Endodermal cell (in vitro differentiated cells): ENCODE measurements around the gene LANCL2. TPM values are rescaled to one million over a fixed set of nuclear protein-coding genes. Genes with fewer than 3 reads are reported as not detected.
A peak's percentile ranks its signal among the peaks of the same experiment; 100 is the strongest.

Experiments
- DNase-seq: peaks from one replicate; pipeline ENCODE4 v3.0.0-alpha.2; 2017
- H3K27ac ChIP-seq: 2 replicates; pipeline ENCODE4 v1.5.1; 2013; ENCODE audit warnings: mild to moderate bottlenecking, low read depth, low read length, moderate library complexity
- H3K27me3 ChIP-seq: 2 replicates; pipeline ENCODE4 v1.6.1; 2013; ENCODE audit warnings: mild to moderate bottlenecking, low read length, moderate library complexity; ENCODE audit not compliant: insufficient read depth, control insufficient read depth, poor library complexity, severe bottlenecking
- H3K36me3 ChIP-seq: 2 replicates; pipeline ENCODE4 v1.7.0; 2013; ENCODE audit warnings: mild to moderate bottlenecking, low read length, moderate library complexity; ENCODE audit not compliant: control insufficient read depth, insufficient read depth
- H3K4me1 ChIP-seq: one replicate; pipeline ENCODE4 v1.7.0; 2013; ENCODE audit warnings: low read length; ENCODE audit not compliant: control insufficient read depth, insufficient read depth
- H3K4me3 ChIP-seq: 2 replicates; pipeline ENCODE4 v1.5.1; 2013; ENCODE audit warnings: mild to moderate bottlenecking, low read length, moderate library complexity
- H3K9ac ChIP-seq: 2 replicates; pipeline ENCODE4 v1.6.1; 2013; ENCODE audit warnings: mild to moderate bottlenecking, low read length, moderate library complexity; ENCODE audit not compliant: poor library complexity, severe bottlenecking; ENCODE audit errors: extremely low read depth
- H3K9me3 ChIP-seq: 2 replicates; pipeline ENCODE4 v1.6.1; 2013; ENCODE audit warnings: mild to moderate bottlenecking, low read length, moderate library complexity; ENCODE audit not compliant: control insufficient read depth
- H3K27ac Mint-ChIP-seq: 2 replicates; pipeline ENCODE4 v1.8.0; 2020; ENCODE audit warnings: mixed read lengths
- H3K27me3 Mint-ChIP-seq: 2 replicates; pipeline ENCODE4 v1.8.0; 2021; ENCODE audit warnings: mild to moderate bottlenecking, mixed read lengths; ENCODE audit not compliant: insufficient read depth
- H3K36me3 Mint-ChIP-seq: 2 replicates; pipeline ENCODE4 v1.8.0; 2020; ENCODE audit warnings: low read depth, mixed read lengths
- H3K4me1 Mint-ChIP-seq: 2 replicates; pipeline ENCODE4 v1.8.0; 2020; ENCODE audit warnings: mixed read lengths
- H3K4me3 Mint-ChIP-seq: 2 replicates; pipeline ENCODE4 v1.8.0; 2020; ENCODE audit warnings: mild to moderate bottlenecking, moderate library complexity, mixed read lengths
- H3K9me3 Mint-ChIP-seq: 2 replicates; pipeline ENCODE4 v1.8.0; 2020; ENCODE audit warnings: mild to moderate bottlenecking, mixed read lengths
- CTCF ChIP-seq: fragments of 200-600 bp; sonication (generic); conservative IDR thresholded peaks from 2 replicates; pipeline ENCODE4 v1.5.0; 2021; ENCODE audit warnings: antibody characterized with exemption, mild to moderate bottlenecking
- WGBS, 2 experiments: methylation state at CpG; one replicate each; pipeline versions ENCODE4 v1.1.5 to v1.1.7; 2013; ENCODE audit warnings: missing lambda C conversion rate in 2 of 2, mixed read lengths in 1 of 2; ENCODE audit not compliant: insufficient coverage in 1 of 2, insufficient read length in 1 of 2; 5-methylcytosine and 5-hydroxymethylcytosine counted together
- total RNA-seq, 2 donors: library from RNA; stranded (reverse); fragmentation: NEBNext Ultra II Directional in 1 of 2; extraction: Animal tissue kit (Norgen Biotek cat#: 25700) in 1 of 2; gene quantifications; 2 replicates in 1 of 2; 3 replicates in 1 of 2; pipeline ENCODE4 v1.2.1, GENCODE V29; 2021

The LANCL2 gene
- total RNA-seq, 2 donors from 2014 or later: 9.4 to 17.7 TPM

GRCh38 chr7:55387062-55387965 is 22.2 kb downstream of the LANCL2 start:
- H3K36me3 ChIP-seq: peaks cover 8% of the 10 kb centered on the region
- peak overlapping the region; percentile 69 for H3K4me3 ChIP-seq
- no peak for DNase-seq
- H3K4me1 ChIP-seq: no peaks in the 10 kb centered on the region
- no peak for TF ChIP-seq CTCF
- no peaks in the 10 kb centered on the region for H3K4me1 Mint-ChIP-seq
- no peak overlapping the region for H3K27ac Mint-ChIP-seq
- H3K9ac ChIP-seq: no peak overlapping the region
- H3K4me3 Mint-ChIP-seq: no peak overlapping the region
- 78 to 80% methylated on average over 5 to 7 of the region's 7 CpGs for WGBS, 2 experiments
- peaks cover 89% of the 10 kb centered on the region for H3K9me3 Mint-ChIP-seq
- peaks cover 66% of the 10 kb centered on the region for H3K9me3 ChIP-seq
- peaks cover 70% of the 10 kb centered on the region for H3K36me3 Mint-ChIP-seq
- no peaks in the 10 kb centered on the region for H3K27me3 ChIP-seq
- H3K27ac ChIP-seq: no peak overlapping the region
- H3K27me3 Mint-ChIP-seq: no peaks in the 10 kb centered on the region

- WGBS, 2 experiments: 89 to 95% methylated on average over 3 to 11 of the region's 11 CpGs
These were observed 31.2 kb downstream of the LANCL2 start for GRCh38 chr7:55396233-55396785.

DNA sequence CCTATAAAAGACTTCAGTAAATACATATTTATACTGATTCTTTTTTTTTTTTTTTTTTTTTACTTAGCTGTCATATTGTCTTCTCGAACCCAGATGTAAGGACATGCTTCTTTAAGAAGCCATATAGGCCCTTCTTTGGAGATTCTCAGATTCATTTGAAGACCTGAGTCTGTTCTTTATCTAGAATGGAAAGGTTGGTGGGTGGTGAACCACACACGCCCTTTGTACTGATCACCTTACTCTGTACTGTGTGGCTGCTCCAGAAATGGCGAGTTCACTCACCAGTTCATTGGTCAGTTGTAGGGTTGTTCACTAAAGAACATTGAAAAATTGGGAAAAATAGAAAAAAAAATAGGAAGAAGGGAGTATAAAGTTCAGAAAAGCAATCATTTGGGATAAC is 32.5 kb downstream of the LANCL2 start:
- Histone ChIP-seq H3K4me3 (no peak overlapping the region), H3K9ac (no peak overlapping the region), H3K36me3 (peaks cover 43% of the 10 kb centered on the region), H3K27me3 (no peaks in the 10 kb centered on the region), H3K9me3 (peaks cover 6% of the 10 kb centered on the region), H3K27ac (no peak overlapping the region), H3K4me1 (no peaks in the 10 kb centered on the region)
- DNase-seq: no peak
- H3K27me3 Mint-ChIP-seq: no peaks in the 10 kb centered on the region
- no peaks in the 10 kb centered on the region for H3K4me1 Mint-ChIP-seq
- peaks cover 11% of the 10 kb centered on the region for H3K9me3 Mint-ChIP-seq
- no peak overlapping the region for H3K27ac Mint-ChIP-seq
- H3K4me3 Mint-ChIP-seq: no peak overlapping the region
- TF ChIP-seq CTCF: no peak
- H3K36me3 Mint-ChIP-seq: peaks cover 46% of the 10 kb centered on the region
- 88 to 100% methylated on average over 2 to 3 of the region's 3 CpGs for WGBS, 2 experiments

More at GRCh38 chr7:55396233-55396785, 31.2 kb downstream of the LANCL2 start:
- H3K27ac Mint-ChIP-seq: no peak overlapping the region
- H3K4me3 Mint-ChIP-seq: no peak overlapping the region
- no peaks in the 10 kb centered on the region for H3K4me1 Mint-ChIP-seq
- Histone ChIP-seq H3K9me3 (peaks cover 4% of the 10 kb centered on the region), H3K4me1 (no peaks in the 10 kb centered on the region), H3K36me3 (peaks cover 49% of the 10 kb centered on the region), H3K27me3 (no peaks in the 10 kb centered on the region), H3K27ac (no peak overlapping the region), H3K9ac (no peak overlapping the region), H3K4me3 (no peak overlapping the region)
- peaks cover 15% of the 10 kb centered on the region for H3K9me3 Mint-ChIP-seq
- peaks cover 57% of the 10 kb centered on the region for H3K36me3 Mint-ChIP-seq
- no peak for TF ChIP-seq CTCF
- no peak for DNase-seq
- no peaks in the 10 kb centered on the region for H3K27me3 Mint-ChIP-seq
